ENCODE measurements around the gene ACKR1.

GRCh38 chr1:159248311-159248710 lies 43.6 kb downstream of the ACKR1 start:
- no peak for TF ChIP-seq POLR2A (IDR thresholded peaks at IDR 0.05; ENCODE audit: low read depth, low read length)
- no peak for TF ChIP-seq TAF1 (IDR thresholded peaks at IDR 0.05; ENCODE audit: low read depth, low read length)
- TF ChIP-seq POLR2AphosphoS5 (IDR thresholded peaks at IDR 0.05; ENCODE audit: low read depth, low read length) = no peak
- TF ChIP-seq SPI1 (IDR thresholded peaks at IDR 0.05; ENCODE audit: low read depth, low read length) = no peak
- no peak for TF ChIP-seq POU2F2 (IDR thresholded peaks at IDR 0.05; ENCODE audit: low read depth, low read length)
- TF ChIP-seq PAX5 (IDR thresholded peaks at IDR 0.05; ENCODE audit: insufficient read depth, low read length, severe bottlenecking) = no peak
